Measurements from ENCODE around the gene MCHR2. TPM values are rescaled to one million over a fixed set of nuclear protein-coding genes. Genes with fewer than 3 reads are reported as not detected.

MCHR2 gene
- total RNA-seq, 4 donors from 2014 or later = not detected

DNA sequence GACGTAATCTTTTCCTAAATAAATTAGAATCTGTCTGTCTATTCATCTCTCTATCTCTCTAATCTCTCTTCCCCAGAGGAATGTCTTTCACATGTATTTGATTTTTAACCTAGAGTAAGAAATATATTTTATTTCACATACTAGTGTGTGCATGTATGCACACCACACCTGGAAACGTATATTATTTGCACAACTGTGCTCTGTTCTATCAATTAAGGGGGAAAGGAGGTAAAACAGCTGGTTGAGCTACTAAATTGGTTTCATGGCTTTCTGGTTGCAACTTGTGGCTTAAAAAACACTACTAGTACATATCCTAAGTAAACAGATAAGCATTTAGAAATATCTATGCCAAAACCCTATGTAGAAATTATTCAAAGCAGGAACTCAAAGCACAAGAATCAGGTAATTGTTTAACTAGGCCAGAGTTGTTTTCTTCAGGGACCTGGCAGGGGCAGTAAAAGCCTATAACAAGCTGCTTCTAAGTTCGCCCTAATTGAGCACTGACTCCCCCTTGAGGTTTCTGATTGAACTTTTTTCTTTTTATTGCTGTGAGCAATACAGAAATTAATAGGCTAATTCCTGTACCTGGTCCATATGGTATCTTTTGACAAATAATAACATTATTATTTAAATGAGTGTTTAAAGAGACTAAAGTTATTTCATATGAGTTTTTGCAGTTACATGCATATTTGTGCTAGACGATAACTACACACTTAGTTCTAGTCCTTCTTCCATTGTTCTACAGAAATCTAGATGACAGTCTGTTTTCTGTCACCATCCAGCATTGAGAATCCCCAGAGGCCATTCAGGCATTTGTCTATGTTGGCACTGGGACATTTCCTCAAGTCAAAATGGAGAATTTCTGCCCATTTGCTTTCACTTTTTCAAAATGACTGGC is 88.6 kb downstream of the MCHR2 start:
- TF ChIP-seq, protein P1, sequence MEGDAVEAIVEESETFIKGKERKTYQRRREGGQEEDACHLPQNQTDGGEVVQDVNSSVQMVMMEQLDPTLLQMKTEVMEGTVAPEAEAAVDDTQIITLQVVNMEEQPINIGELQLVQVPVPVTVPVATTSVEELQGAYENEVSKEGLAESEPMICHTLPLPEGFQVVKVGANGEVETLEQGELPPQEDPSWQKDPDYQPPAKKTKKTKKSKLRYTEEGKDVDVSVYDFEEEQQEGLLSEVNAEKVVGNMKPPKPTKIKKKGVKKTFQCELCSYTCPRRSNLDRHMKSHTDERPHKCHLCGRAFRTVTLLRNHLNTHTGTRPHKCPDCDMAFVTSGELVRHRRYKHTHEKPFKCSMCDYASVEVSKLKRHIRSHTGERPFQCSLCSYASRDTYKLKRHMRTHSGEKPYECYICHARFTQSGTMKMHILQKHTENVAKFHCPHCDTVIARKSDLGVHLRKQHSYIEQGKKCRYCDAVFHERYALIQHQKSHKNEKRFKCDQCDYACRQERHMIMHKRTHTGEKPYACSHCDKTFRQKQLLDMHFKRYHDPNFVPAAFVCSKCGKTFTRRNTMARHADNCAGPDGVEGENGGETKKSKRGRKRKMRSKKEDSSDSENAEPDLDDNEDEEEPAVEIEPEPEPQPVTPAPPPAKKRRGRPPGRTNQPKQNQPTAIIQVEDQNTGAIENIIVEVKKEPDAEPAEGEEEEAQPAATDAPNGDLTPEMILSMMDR (IDR thresholded peaks at IDR 0.05; ENCODE audit: low read depth) = no peak

DNA sequence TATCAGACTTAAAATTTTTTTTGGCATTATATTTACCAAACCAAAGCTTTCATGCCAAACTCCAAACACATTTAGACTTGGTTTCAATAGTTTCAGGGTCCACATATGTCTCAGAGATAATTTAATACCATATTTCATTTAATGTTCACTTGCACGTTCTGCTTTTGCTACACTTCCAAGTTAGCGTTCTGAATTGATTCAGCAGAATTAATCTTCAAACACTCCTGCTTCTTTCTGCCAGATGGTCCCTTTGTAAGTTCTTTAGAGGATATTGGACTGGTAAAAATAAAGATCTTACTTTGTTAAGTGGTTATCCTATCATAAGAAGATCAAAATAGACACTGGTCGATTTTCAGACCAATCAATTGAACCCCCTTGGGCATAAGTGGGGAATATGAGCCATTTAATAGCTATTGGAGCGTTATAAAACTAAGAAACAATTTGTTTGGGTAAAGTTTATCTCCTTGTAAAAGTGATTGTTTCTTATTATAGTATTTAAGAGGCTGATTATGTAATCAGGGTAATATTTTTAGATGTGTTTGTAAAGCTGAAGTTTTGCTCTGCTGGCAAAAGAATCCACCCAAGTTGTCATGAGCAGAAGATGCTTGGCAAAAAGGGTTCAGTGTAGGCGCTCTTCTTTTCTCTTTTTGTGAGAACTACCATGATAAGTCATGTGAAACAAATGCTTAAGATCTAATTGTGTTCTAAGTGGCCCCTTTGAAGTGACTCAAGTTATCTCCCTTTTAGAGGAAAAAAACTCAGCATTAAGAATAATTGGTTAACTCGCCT is 92.2 kb downstream of the MCHR2 start:
- TF ChIP-seq, protein P1 (IDR thresholded peaks at IDR 0.05; ENCODE audit: low read depth) = no peak

DNA sequence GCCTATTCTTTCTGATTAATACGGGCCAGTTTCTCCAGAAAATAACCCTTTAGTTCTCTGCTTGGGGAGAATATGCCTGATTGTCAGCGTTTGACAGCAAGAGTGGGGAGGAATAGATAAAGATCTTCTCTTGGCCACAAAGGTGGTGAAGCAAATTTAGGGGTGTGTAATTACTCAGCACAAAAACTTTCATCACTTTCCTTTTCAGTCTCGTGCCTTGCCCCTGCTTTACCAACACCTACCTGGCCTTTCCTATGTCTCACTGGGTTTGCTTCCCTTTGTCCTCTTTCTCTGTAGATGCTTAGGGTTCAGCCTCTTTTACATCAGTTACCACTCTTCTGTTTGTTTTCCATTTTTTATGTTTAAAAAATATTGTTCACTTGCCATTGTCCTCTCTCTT is 99.2 kb downstream of the MCHR2 start:
- TF ChIP-seq, protein P1 (IDR thresholded peaks at IDR 0.05; ENCODE audit: low read depth) = no peak

DNA sequence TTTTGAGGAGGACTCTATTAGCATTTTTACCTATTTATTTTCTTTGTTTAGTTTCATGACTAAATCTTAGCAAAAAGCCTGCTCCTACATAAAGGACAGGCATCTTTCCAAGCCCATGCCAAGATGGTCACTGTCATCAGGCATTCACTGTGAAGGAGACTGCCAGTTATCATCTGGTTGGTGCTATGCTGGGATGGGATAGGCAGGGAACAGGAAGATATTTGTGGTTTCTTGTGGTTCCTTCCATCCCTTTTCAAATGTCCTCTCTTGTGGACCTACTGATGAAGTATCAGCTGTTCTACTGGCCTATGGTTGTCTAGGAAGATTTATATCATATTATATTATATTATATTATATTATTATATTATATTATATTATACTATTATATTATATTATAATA is 107.0 kb downstream of the MCHR2 start:
- TF ChIP-seq, protein P1 (IDR thresholded peaks at IDR 0.05; ENCODE audit: low read depth) = no peak

DNA sequence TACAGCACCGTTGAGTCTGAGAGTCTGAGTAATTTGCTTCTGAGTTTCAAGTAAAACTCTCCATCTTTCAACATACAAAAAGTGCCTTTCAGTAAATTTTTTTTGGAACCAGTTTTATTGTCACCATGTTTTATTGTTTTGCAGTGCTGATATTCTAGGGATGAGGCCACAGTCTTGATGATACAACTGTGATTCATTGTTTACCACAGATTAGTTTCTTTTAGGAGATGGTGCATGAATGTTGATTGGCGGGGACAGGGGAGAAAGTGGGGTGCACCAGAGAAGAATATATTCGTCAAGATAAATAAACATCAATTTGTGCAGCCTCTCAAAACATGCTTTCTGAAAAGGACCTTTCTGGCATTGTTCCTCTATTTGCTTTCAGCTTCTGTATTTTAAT is 109.0 kb downstream of the MCHR2 start:
- TF ChIP-seq, protein P1 (IDR thresholded peaks at IDR 0.05; ENCODE audit: low read depth) = no peak

DNA sequence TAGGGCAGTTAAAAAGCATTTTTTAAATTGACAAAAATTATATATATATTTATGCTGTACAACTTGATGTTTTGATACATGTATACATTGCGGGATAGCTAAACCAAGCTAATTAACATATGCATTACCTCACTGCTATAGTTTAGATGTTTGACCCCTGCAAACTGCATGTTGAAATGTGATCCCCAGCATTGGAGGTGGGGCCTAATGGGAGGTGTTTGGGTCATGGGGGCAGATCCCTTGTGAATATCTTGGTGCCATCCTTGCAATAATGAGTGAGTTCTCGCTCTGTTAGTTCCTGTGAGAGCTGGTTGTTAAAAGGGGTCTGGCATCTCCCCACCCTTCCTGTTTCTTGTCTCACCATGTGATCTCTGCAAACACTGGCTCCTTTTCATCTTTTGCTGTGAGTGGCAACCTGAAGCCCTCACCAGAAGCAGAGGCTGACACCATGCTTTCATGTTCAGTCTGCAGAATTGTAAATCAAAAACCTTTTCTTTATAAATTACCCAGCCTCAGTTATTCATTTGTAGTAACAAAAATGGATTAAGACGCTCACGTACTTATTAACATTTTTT is 111.8 kb downstream of the MCHR2 start:
- TF ChIP-seq, protein P1 (IDR thresholded peaks at IDR 0.05; ENCODE audit: low read depth) = no peak

DNA sequence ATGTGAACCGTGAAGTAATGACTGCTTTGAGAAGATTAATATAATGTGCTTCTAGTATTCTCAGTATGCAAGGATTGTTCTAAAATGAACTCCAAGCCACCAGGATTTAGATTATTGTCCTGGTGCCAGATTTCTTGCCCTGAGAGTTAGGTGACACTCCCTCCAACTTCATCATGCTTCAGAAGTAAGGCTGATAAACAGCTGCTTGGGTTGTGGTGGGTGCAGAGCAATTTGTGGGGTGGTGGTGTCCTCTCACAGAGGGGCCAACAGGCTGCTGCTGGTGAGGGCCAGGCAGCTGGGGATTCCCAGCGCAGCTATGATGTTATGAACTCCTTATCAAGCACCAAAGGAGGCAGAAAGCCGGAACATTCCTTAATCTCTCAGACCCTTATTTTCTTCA is 114.6 kb downstream of the MCHR2 start:
- TF ChIP-seq, protein P1 (IDR thresholded peaks at IDR 0.05; ENCODE audit: low read depth) = no peak
